Astrocyte of the cerebellum (primary cell): Measurements from ENCODE around the gene C9orf152.

Experiments used
- DNase-seq: peaks from one replicate; pipeline ENCODE4 v3.0.0-alpha.2; 2011; ENCODE audit warnings: low read depth
- H3K4me3 ChIP-seq: 2 replicates; pipeline ENCODE4 v1.5.1; 2011; ENCODE audit warnings: mild to moderate bottlenecking, low read depth, low read length, moderate library complexity
- CTCF ChIP-seq: IDR thresholded peaks from 2 replicates; pipeline ENCODE4 v1.5.1; 2012; ENCODE audit warnings: low read length, low read depth, moderate library complexity, mild to moderate bottlenecking; ENCODE audit errors: missing control alignments
- in situ Hi-C: cut with HindIII; loops from 2 replicates; pipeline ENCODE4 v1.10.0; 2017; ENCODE audit warnings: low sequenced_read_pairs

Gene C9orf152

GRCh38 chr9:110183208-110184145 is 24.5 kb downstream of the C9orf152 start:
- in situ Hi-C loops, result no loop called here
- TF ChIP-seq CTCF, result peak; percentile 69
- no peak overlapping the region for H3K4me3 ChIP-seq
- peak; percentile 55 for DNase-seq

- no peak overlapping the region for H3K4me3 ChIP-seq
- TF ChIP-seq CTCF, result no peak
- peak; percentile 23 for DNase-seq
- in situ Hi-C loops, result no loop called here
Observed at GRCh38 chr9:110180511-110181434, 27.2 kb downstream of the C9orf152 start.

GRCh38 chr9:110179734-110180133 is 28.2 kb downstream of the C9orf152 start:
- in situ Hi-C loops, result no loop called here
- no peak overlapping the region for H3K4me3 ChIP-seq
- DNase-seq, result peak; percentile 44
- no peak for TF ChIP-seq CTCF

- in situ Hi-C loops, result no loop called here
- TF ChIP-seq CTCF, result no peak
- H3K4me3 ChIP-seq, result no peak overlapping the region
- no peak for DNase-seq
Observed at GRCh38 chr9:110178281-110178680, 29.7 kb downstream of the C9orf152 start.

GRCh38 chr9:110175275-110175968 is 32.5 kb downstream of the C9orf152 start:
- no peak for TF ChIP-seq CTCF
- no peak overlapping the region for H3K4me3 ChIP-seq
- in situ Hi-C loops, result no loop called here
- DNase-seq, result no peak

- DNase-seq, result no peak
- TF ChIP-seq CTCF, result no peak
- in situ Hi-C loops, result no loop called here
- no peak overlapping the region for H3K4me3 ChIP-seq
Observed at GRCh38 chr9:110173322-110173642, 34.7 kb downstream of the C9orf152 start.
